ENCODE results near the gene STIL.

DNA sequence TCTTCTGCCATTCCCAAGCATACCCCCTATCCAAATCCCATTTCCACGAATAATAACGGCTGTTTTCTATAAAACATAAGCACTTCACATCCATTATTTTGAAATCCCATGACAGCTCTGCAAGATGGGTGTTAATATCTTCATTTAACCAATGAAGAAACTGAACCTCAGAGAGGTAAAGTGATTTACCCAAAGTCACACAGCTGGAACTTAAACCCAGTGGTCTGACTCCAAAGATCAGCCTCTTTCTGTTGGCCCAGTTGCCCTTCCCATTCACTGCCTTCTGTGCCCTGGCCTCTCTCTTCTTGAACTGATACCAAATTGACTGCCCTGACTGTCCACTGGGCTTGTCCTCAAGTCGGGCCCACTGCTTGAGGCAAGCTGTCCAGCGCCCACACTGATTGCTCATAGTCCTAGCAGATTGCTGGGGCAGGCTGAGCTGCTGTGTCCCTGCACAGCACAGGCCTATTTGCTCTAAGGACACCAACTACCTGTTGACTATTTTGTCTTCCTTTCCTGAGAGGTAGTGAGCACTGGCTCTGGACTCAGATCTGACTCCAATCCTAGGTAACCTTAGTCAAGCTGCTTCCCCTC lies 101.2 kb downstream of the STIL start:
- TF ChIP-seq, protein P1, sequence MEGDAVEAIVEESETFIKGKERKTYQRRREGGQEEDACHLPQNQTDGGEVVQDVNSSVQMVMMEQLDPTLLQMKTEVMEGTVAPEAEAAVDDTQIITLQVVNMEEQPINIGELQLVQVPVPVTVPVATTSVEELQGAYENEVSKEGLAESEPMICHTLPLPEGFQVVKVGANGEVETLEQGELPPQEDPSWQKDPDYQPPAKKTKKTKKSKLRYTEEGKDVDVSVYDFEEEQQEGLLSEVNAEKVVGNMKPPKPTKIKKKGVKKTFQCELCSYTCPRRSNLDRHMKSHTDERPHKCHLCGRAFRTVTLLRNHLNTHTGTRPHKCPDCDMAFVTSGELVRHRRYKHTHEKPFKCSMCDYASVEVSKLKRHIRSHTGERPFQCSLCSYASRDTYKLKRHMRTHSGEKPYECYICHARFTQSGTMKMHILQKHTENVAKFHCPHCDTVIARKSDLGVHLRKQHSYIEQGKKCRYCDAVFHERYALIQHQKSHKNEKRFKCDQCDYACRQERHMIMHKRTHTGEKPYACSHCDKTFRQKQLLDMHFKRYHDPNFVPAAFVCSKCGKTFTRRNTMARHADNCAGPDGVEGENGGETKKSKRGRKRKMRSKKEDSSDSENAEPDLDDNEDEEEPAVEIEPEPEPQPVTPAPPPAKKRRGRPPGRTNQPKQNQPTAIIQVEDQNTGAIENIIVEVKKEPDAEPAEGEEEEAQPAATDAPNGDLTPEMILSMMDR (IDR thresholded peaks at IDR 0.05; ENCODE audit: insufficient read depth, low read length), result no peak
- TF ChIP-seq POLR2AphosphoS5 (IDR thresholded peaks at IDR 0.05; ENCODE audit: low read depth) (no peak), SPI1 (IDR thresholded peaks at IDR 0.05; ENCODE audit: borderline replicate concordance, low read depth) (no peak)
